Ovary (tissue), 3 donors: ENCODE results near the gene MGA.

Experiments
- POLR2A ChIP-seq: fragments of 450-650 bp; IDR thresholded peaks from one replicate; pipeline ENCODE4 v1.6.1; 2017; ENCODE audit warnings: antibody characterized with exemption, mild to moderate bottlenecking, moderate library complexity
- TF ChIP-seq, protein P1 (sequence below), 3 donors: fragments of 450-650 bp in 2 of 3; fragments of 200-600 bp in 1 of 3; IDR thresholded peaks; one replicate each; pipeline versions ENCODE4 v1.5.1 to v1.8.0; 2016 to 2022; ENCODE audit warnings: antibody characterized with exemption in 3 of 3, mild to moderate bottlenecking in 1 of 3
- donor health status: DM: no; HTN: no; CAD: no.

DNA sequence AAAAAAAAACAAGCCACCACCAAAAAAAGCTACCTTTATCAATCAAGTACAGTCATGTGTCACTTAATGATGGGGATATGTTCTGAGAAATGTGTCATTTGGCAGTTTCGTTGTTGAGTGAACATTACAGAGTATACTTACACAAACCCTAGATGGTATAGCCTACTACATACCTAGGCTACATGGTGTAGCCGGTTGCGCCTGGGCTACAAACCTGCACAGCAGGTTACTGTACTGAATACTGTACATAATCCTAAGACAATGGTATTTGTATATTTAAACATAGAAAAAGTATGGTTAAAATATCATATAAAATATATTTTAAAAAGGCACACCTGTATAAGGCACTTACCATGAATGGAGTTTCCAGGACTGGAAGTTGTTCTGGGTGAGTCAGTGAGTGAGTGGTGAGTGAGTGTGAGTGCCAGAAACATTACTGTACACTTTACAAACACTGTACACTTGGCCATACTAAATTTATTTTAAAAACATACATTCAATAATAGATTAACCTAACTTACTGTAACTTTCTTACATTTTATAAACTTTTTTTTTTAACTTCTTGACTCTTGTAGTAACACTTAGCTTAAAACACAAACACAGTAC lies 141.7 kb downstream of the MGA start:
- TF ChIP-seq POLR2A = no peak
- TF ChIP-seq, protein P1, sequence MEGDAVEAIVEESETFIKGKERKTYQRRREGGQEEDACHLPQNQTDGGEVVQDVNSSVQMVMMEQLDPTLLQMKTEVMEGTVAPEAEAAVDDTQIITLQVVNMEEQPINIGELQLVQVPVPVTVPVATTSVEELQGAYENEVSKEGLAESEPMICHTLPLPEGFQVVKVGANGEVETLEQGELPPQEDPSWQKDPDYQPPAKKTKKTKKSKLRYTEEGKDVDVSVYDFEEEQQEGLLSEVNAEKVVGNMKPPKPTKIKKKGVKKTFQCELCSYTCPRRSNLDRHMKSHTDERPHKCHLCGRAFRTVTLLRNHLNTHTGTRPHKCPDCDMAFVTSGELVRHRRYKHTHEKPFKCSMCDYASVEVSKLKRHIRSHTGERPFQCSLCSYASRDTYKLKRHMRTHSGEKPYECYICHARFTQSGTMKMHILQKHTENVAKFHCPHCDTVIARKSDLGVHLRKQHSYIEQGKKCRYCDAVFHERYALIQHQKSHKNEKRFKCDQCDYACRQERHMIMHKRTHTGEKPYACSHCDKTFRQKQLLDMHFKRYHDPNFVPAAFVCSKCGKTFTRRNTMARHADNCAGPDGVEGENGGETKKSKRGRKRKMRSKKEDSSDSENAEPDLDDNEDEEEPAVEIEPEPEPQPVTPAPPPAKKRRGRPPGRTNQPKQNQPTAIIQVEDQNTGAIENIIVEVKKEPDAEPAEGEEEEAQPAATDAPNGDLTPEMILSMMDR (IDR thresholded peaks at IDR 0.05) = no peak
